Glomerular endothelial cell (primary cell): Measurements from ENCODE around the gene FRMD3. TPM values are rescaled to one million over a fixed set of nuclear protein-coding genes. Genes with fewer than 3 reads are reported as not detected.

Experiments
- DNase-seq: peaks from one replicate; pipeline ENCODE4 v3.0.0-alpha.2; 2011; ENCODE audit warnings: low read depth, low spot score; ENCODE audit errors: extremely low read depth
- total RNA-seq: library from RNA; depleted of rRNA; stranded (reverse); fragments of >200 nt; gene quantifications from 2 replicates; pipeline ENCODE4 v1.2.3, GENCODE V29; 2015

FRMD3 gene
- total RNA-seq, 1 donor from 2014 or later, result 6.1 TPM

DNA sequence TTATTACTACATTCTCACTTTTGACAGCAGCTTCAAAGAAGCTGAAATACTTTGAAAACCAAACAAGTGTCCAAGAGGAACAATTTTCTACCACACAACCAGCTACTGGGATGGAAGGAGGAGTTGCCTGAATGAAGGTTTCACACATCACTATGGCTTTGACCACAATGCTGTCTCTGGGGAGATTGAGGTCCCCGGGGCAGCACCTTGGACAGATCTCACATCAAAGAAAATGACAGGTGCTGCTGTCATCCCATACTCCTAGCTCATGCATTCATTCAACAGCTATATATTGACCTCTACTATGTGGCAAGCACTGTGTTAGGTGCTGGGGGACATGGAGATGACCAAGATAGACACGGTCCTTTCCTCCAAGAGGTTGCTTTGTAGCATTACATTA is 242.1 kb downstream of the FRMD3 start:
- no peak for DNase-seq

DNA sequence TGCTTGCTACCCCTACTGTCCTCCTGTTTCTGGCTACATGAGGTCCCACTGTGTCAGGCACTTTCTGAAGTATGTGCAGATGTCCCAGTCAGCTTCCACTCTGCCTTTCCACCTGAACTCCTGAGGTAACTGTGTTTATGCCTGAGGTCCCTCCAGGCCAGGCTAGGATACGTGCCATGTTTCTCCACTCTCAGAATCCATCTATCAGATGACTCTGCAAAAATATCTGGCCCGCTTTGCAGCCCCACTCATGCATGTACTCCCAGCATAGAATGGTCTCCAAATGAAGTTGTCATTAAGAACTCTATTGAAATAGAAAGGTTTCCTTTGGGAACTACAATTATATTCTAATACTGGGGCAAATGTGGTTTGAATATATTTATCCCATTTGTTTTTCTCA is 243.4 kb downstream of the FRMD3 start:
- DNase-seq, result no peak

DNA sequence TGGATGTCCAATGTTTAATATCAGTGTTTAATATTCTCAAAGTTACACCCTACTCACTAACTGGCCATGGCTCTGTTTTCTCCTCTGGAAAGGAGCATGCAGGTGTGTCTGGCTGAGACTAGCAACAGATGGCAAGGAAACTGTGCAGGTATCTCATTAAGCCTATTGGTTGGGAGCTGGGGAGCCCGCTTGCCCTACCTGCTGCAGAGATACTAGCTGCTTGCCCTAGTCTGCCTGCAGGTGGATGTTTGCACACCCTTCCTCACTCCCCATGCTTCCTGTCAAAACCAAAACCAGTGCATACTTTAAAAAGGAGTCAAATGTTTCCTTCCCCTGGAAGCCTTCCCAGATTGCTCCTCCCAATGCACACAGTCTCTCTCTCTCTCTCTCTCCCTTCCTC is 247.0 kb downstream of the FRMD3 start:
- no peak for DNase-seq

DNA sequence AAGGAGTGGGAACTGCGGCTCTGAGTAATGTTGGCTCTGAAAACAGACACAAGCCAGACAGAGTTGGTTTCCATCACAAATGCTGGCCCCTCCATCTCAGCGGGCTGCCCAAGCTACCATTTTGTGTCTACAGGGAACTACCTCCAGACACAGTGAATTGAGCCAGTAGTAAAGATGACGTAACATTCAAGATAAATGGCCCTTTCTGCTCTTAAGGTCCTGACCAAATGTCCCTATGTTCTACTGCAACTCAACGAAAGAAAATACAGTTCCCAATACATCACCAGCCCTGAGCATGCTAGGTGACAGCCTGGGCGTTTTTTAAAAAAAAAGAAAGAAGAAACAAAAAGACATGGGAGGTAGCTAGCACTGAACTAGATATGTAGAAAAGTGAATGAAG is 247.5 kb downstream of the FRMD3 start:
- no peak for DNase-seq

DNA sequence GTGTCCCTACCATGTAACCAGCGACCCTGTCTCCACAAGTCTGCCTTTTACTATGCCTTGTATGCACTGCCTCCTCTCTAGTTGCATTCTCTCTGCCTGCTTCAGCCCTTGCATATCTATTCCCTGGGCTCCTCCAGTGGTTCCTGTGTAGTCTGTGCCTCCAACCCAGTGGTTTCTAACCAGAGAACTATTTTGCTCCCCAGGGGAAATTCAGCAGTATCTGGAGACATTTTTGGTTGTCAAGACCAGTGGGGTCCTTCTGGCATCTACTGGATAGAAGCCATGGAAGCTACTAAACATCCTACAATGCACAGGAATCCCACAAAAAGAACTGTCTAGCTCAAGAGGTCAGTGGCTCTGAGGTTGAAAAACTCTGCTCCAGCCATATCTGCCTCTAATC is 251.2 kb downstream of the FRMD3 start:
- no peak for DNase-seq

DNA sequence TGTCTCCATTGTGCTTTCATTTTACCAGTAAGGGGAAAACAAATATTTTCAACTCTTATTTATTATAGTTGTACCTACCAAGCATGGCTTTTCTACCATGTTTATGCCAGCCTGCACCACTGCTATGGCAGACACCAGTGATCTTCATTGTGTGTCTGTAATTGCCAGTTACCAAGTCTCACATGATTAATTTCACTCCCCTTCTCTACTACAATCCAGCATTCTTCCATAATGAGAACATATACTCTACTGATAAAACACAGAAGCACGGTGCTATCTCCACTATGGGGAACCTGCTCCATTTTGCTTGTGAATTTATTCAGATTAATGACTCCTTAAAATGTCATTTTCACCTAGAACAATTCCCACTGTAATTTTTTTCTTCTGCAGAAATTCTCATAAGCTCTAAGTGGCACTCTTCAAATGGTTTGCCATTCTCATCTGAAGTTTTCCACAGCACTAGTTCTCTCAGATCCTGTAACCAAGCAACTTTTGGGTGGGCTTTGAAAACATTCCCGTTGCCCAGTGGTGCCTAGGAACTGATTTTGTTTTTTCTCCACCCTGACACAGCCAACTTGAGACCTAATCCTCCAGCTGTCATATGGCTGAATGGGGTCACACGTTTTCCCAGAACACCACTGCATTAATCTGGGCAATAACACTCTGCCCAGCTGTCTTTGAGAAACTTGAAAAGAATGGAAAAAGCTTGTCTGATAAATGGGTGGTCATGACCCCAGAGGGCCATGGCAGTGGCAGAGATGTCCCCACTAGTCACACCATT is 252.6 kb downstream of the FRMD3 start:
- DNase-seq, result no peak

DNA sequence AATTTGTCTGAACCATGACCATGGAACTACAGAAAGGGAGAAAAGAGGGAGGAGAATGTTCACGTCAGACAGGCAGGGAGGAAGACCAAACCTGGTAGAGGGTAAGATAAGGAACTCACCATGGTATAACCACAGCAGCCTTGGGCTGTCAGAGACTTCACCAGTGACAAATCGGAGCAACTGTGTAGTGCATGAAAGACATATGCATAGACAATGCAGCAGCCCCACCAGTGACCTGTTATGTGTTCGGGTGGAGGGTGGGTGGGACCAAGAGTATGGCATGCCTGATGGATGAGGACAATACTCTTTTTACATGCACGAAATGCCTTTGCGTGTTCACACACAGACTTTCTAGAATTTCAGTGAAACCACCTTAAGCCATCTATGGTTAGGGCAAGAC is 253.5 kb downstream of the FRMD3 start:
- no peak for DNase-seq

DNA sequence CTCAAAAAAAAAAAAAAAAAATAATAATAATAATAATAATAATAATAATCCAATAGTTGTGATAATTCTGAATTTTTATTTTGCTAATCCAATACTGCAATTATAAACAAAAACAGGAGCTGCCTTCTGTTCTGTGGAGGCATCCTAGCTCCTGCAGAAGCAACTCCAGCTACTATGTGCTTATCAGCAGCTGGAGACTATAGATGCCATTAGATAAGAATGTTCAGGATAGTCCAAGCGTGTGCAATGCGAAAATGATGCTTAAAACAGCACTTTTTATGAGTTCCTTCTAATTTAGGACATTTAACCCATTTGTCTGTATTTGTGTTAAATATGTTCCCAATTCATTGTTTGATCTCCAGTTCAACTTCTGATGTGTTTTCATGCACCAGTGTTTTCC is 254.7 kb downstream of the FRMD3 start:
- DNase-seq, result no peak

DNA sequence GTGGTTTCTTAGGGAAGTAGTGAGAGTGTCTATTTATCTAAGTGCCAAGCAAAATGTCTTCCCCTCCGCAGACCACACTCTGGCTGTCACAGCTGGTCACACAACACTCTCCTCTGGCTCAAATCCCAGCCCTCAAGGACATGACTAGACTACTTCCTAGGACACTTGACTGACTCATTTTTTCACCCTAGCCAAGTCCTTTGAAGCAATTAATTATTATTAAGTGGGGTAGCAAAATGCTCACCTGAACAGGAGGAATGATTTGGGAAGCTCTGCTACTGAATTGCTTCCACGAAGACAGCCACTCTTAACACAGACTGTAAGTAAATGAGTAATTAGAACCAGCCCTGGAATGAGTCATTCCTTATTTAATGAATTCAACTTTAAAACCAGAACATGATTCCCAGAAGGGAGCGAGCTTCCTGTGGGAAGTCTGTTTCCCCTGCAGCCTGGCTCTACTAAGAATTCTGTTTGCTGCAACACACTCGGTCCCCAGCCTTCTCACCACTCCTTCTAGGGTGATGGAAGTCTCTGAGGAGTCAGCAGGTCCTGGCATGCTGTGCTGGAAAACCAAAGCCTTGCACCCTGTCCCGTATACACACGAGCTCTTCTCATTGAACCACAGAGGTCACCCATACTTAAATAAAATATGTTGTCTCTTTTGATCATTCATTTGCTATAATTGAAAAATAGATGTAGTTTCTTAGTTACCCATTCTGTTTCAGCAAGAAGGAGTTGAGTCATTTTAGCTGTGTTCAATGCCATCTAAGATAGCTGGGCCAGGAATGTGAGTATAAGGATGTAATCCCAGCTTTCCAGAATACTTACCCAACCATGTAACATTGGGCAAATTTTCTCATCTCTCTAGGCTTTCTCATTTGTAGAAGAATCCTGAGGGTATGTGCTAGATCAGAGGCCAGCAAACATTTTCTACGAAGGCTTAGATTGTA is 256.6 kb downstream of the FRMD3 start:
- DNase-seq, result peak; percentile 57

DNA sequence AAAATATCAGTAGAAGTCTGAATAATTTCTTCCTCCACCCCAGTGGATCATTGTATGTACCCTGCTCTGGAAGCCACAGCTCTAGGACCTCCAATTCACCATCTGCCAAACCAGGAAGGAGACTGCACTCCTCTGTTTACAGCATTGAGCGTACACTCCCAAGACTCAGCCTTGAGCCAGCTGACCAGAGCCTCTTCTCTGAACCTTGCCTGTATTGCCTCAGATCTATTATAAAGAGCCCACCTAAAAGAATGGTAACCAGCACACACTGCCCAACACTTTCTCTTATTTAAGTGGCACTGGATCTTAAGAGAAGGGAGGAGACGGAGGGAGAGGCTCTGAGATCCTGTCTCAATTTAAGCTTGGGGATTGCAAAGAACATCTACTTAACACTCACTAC is 257.4 kb downstream of the FRMD3 start:
- DNase-seq, result no peak

DNA sequence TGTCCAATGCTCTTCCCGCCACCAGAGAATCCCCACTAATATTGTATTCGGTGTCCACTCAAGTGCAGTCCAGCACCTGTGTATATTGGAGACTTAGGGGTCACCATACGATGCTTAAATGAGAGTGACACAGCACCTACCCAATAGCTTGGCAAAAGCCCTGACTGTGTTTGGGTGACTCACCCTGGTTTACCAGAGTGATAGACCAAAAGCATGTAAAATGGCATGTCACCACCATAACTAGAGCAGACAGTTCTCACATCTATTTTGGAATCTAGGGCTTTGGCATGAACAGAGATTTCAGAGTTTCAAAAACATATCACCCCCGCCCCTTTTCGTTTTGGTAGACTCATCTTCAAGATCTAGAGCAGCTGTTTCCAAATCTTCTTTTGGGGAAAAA is 257.9 kb downstream of the FRMD3 start:
- DNase-seq, result no peak

DNA sequence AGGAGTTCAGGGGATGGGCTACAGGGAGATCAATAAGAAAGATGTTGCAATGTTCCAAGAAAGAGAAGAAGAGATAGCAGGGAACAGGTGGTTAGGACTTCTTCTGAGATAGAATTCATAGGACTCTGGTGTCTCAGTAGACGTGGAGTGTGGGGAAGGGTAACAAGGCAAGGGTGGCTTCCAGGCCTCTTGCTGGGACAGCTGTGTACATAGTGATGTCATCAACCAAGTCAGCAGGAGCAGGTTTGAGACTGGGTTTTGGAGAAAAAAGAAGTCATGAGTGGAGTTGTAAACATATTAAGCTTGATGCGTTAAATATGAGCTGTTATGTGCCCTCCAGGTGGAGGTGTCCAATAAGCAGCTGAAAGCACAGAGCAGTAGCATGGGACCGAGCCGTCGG is 263.4 kb downstream of the FRMD3 start:
- DNase-seq, result no peak

DNA sequence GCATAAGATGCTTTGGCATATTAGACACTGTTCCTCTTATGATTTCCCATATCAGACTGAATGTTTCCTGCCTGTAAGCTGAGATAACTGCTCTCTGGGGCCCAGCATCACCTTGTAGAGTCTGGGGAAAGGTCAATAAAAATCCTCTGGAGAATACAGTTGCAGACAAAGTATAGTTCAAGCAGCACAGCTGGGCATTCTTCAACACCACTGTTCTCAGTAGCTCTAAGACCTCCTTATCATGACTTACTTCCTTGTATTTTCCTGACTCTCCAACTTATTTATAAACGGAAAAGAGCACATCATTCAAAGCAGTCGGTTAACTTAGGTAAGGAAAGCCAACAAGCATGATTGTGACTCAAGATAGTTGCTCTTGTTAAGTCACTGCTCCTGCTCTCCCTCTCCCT is 266.5 kb downstream of the FRMD3 start:
- DNase-seq, result peak; percentile 87

DNA sequence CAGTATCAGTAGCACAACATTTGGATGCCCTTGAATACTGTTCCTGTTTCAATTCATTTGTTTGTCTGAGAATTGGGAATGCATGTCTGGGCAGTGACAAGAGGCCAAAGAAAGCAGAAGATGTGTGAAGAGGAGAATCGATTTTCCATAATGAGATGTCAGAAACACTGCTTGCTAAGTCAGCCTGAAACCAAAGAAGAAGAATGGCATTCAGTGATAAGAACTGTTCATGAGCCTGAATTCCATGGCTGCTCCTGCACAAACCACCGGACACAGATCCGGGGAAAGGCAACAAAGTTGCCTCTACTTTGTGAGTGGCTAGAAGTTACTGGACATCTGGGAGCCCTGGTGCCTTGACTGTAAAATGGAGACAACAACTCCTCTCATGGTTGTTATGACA is 268.1 kb downstream of the FRMD3 start:
- no peak for DNase-seq

DNA sequence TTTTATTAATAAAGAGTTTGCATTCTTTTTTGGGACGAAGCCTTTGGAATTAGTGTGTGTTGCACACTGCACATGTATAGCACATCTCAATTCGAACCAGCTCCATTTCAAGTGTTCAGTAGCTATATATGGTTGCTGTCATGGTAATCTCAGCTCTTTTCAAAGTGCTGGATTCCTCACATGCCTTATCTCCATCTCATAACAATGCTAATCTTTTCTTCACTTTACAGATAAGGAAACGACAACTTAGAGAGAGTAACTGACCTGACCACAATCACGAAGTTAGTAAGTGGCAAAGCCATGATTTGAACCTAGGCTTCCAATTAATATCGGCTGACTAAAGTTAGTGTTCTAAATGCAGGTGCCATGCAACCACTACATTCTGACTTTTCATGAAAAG is 270.5 kb downstream of the FRMD3 start:
- no peak for DNase-seq

DNA sequence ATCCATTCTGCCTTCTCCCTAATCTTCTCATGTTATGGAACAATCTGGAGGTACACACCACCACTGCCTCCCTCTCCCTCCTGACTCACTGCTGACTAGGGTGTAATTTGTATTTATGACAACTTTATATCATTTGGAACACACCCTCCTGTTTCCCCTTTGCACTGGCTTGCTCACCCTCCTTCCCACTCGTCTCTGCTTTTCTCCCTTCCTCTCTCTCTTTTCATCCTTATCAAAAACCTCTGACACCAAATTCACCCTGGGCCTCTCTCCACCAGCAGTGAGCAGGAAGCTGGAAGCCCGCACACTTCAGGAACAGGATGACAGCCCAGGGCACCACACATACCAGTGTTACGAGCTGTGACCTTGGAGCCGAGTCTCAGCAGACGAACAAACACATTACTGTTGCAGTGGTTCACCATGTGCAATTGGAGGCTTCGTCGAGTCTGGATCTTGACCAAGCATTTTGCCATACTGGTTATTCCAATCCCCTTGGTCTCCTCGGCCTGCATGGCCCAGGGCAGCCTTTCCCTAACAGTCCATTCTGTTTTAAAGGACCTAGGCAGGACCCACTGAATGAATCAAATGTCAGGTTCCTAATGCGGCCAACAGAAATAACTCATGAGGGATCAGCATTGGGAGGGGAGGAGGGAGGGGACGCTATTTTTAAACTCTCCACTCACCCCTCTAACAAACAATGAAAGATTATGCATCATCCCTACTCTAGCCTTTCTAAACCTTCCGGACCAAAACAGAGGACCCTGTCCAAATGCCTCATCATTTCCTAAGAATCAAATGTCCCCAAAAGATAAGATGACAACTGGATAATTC is 271.3 kb downstream of the FRMD3 start:
- DNase-seq, result no peak

DNA sequence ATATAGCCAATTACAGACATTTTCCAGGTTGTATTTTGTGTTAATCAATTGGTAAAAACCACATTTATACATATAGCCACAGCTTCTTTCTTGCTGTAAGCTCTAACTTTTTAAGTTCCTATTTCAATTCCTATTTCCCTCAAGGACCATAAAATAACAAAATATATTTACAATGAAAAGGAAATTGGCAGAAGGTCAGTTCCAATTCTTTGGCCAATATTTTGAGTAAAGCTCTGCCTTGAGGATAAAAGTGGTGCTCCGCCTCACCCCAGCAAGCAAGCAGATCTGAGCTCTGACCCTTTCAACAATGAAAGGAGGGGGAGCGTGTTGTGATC is 271.9 kb downstream of the FRMD3 start:
- DNase-seq, result no peak

DNA sequence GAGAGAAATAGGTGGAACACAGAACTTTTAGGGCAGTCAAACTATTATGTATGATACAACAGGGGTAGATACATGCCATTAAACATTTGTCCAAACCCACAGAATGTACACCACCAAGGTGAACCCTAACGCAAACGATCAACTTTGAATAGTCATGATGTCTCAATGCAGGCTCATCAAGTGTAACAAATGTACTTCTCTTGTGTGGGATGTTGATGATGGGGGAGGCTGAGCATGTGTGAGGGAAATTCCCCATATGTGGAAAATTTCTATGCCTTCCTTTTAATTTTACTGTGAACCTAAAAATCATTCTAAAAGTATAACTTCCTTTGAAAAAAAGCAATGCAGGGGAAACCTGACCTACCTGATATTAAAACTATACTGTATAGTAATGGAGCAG is 273.9 kb downstream of the FRMD3 start:
- DNase-seq, result no peak

DNA sequence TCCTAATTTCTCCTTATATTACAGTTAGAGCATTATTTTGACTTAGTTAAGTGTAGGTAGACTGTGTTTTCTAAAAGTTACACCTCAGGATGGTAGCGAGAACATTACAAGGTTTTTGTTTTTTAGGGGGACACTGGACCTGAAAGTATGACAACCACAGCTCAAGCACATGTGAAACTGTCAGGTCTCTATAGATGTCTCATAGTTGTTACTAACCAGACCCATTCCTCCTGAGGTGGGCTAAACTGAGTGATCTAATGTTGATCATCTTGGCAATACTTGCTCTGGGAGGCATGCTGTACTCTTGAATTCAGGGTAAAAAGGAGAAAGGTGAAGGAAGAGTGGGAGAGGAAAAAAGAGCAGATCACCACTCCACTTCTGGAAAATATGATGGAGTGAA is 278.6 kb downstream of the FRMD3 start:
- DNase-seq, result no peak

DNA sequence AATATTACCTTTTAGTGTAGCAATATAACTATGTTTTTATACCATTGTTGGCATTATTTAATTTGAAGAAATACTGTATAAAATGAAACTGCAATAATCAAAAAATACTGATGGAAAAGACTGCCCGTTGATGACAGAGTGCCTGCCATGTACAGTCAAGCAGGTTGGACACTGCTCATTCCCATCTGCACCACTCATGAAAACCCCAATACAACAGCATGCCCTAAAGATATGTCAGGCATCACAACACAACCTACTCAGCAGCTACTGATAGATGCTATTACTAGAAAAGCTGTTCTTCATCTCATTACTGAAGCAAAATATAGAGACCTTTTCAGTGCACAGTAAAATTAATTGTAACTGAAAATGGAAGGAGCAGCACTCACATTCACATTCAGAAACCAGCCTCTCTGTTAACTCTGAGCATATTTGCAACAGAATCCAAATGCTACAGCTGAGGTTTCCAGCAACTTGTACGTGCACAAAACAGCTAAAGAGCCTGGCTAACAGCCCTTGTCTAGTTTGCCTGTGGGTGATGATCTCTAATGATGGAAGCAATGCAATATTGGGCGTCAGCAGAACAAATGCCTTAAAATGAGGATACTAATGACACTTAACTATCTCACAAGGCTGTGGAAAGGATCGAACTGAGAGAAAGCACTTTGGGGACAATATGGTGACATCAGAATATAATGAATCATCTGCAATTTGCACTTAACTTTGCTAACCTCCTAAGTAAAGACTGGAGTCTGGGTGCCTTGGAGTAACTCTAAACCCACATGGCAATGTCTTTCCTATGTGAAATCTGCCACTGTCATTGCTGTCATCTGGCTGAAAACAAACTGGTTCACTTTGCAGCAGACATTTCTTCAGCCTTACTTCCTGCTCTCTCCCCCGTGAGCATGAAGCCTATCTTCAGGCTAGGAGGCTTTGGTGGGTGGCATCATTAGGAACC is 280.0 kb downstream of the FRMD3 start:
- no peak for DNase-seq
